HCT116 (cell line): Measurements from ENCODE around the gene SARS2. TPM values are rescaled to one million over a fixed set of nuclear protein-coding genes. Genes with fewer than 3 reads are reported as not detected.

Experiments
- ATAC-seq: fragments of 200-7000 bp; cut with Tn5 transposase; 2 replicates; pipeline ENCODE4 v1.9.1; 2020; ENCODE audit warnings: mild to moderate bottlenecking, moderate library complexity
- BruUV-seq: library from RNA; stranded (reverse); fragments of 400-500 nt; replicated peaks from 2 replicates; lab custom pipeline; 2021; lab: Mats Ljungman, UMichigan
- CTCF ChIA-PET: fragments of 300-600 bp; sonication (Branson Sonifier 250); formaldehyde crosslinking; loops from one replicate; lab custom pipeline; 2021; ENCODE audit warnings: antibody characterized with exemption; lab: Charles Lee
- POLR2A ChIA-PET: fragments of 300-600, 350-600 bp; sonication (Branson Sonifier 250); formaldehyde crosslinking; loops from one replicate; lab custom pipeline; 2021; ENCODE audit warnings: antibody characterized with exemption; lab: Charles Lee
- RAD21 ChIA-PET, 2 experiments: fragments of 300-600 bp; sonication (Branson Sonifier 250); formaldehyde crosslinking; loops; one replicate each; lab custom pipeline; 2023; ENCODE audit warnings: low total read pairs in 2 of 2; ENCODE audit not compliant: uncharacterized antibody in 2 of 2, unreplicated experiment in 2 of 2, low non-redundant PET in 1 of 2; lab: Charles Lee
- DNase-seq: peaks from one replicate; pipeline ENCODE4 v3.0.0-alpha.2; 2010; ENCODE audit warnings: low read depth, low spot score
- H2AFZ ChIP-seq: fragments of 200-600 bp; shearing (Covaris generic), sonication (generic); 2 replicates; pipeline ENCODE4 v1.6.1; 2017; ENCODE audit warnings: low read depth, mixed run types, mixed read lengths, antibody characterized with exemption, low read length; ENCODE audit not compliant: poor library complexity, severe bottlenecking
- H3K27ac ChIP-seq: 2 replicates; pipeline ENCODE4 v1.5.1; 2012; ENCODE audit warnings: low read depth, low read length
- H3K27me3 ChIP-seq: fragments of 200-600 bp; sonication (generic); 2 replicates; pipeline ENCODE4 v1.6.1; 2016; ENCODE audit warnings: mixed run types, low read length, mixed read lengths; ENCODE audit not compliant: insufficient read depth
- H3K36me3 ChIP-seq, 2 experiments: fragments of 200-500 bp in 1 of 2; fragments of 200-600 bp in 1 of 2; sonication (Bioruptor generic) in 1 of 2; sonication (generic) in 1 of 2; 2 replicates each; pipeline versions ENCODE4 v1.5.1 to v1.6.1; 2014 to 2016; ENCODE audit warnings: low read length in 2 of 2, inconsistent platforms in 1 of 2, mixed read lengths in 1 of 2, mixed run types in 1 of 2; ENCODE audit not compliant: insufficient read depth in 2 of 2, control insufficient read depth in 1 of 2
- H3K4me1 ChIP-seq, 2 experiments: fragments of 200-600 bp in 1 of 2; sonication (generic) in 1 of 2; 2 replicates each; pipeline versions ENCODE4 v1.5.1 to v1.6.1; 2012 to 2017; ENCODE audit warnings: low read length in 2 of 2, inconsistent platforms in 1 of 2, mild to moderate bottlenecking in 1 of 2, mixed read lengths in 1 of 2, mixed run types in 1 of 2, moderate library complexity in 1 of 2; ENCODE audit not compliant: insufficient read depth in 2 of 2, control insufficient read depth in 1 of 2
- H3K4me2 ChIP-seq: fragments of 200-600 bp; sonication (generic); 2 replicates; pipeline ENCODE4 v1.6.1; 2017; ENCODE audit warnings: mixed run types, low read length, mixed read lengths
- H3K4me3 ChIP-seq, 2 experiments: fragments of 200-600 bp in 1 of 2; sonication (generic) in 1 of 2; replicated peaks in 1 of 2; 2 replicates each; pipeline ENCODE4 v1.5.1; 2011 to 2016; ENCODE audit warnings: low read length in 2 of 2, control low read depth in 1 of 2, low read depth in 1 of 2, mild to moderate bottlenecking in 1 of 2, mixed read lengths in 1 of 2, mixed run types in 1 of 2
- H3K79me2 ChIP-seq: fragments of 200-600 bp; sonication (generic); 2 replicates; pipeline ENCODE4 v1.6.1; 2017; ENCODE audit warnings: mild to moderate bottlenecking, mixed run types, low read length, moderate library complexity, mixed read lengths; ENCODE audit not compliant: insufficient read depth
- H3K9ac ChIP-seq: fragments of 200-600 bp; sonication (generic); 2 replicates; pipeline ENCODE4 v1.6.1; 2016; ENCODE audit warnings: low read length, mixed read lengths
- H3K9me2 ChIP-seq: fragments of 200-600 bp; sonication (generic), shearing (Covaris generic); 2 replicates; pipeline ENCODE4 v1.6.1; 2017; ENCODE audit warnings: mixed run types, mild to moderate bottlenecking, moderate library complexity; ENCODE audit not compliant: insufficient read depth
- H3K9me3 ChIP-seq, 2 experiments: fragments of 200-500 bp in 1 of 2; fragments of 200-600 bp in 1 of 2; sonication (Bioruptor generic) in 1 of 2; sonication (generic) in 1 of 2; 2 replicates each; pipeline ENCODE4 v1.6.1; 2014 to 2017; ENCODE audit warnings: low read length in 2 of 2, mixed read lengths in 2 of 2, inconsistent platforms in 1 of 2, low read depth in 1 of 2, mild to moderate bottlenecking in 1 of 2, mixed run types in 1 of 2, moderate library complexity in 1 of 2; ENCODE audit not compliant: control insufficient read depth in 1 of 2, insufficient read depth in 1 of 2
- H4K20me1 ChIP-seq: fragments of 200-600 bp; sonication (generic), shearing (Covaris generic); 2 replicates; pipeline ENCODE4 v1.6.1; 2017; ENCODE audit warnings: mixed run types, mild to moderate bottlenecking, moderate library complexity; ENCODE audit not compliant: insufficient read depth
- ELF1 ChIP-seq: IDR thresholded peaks from 2 replicates; pipeline ENCODE4 v1.6.1; 2012; ENCODE audit warnings: low read depth, borderline replicate concordance
- EZH2 ChIP-seq: fragments of 200-600 bp; sonication (generic); IDR thresholded peaks from 2 replicates; pipeline ENCODE4 v1.6.1; 2017; ENCODE audit warnings: antibody characterized with exemption, mixed run types
- EZH2phosphoT487 ChIP-seq: fragments of 200-600 bp; IDR thresholded peaks from 2 replicates; pipeline ENCODE4 v1.6.1; 2018; ENCODE audit warnings: antibody characterized with exemption, borderline replicate concordance
- FOSL1 ChIP-seq: IDR thresholded peaks from 2 replicates; pipeline ENCODE4 v1.6.1; 2012; ENCODE audit warnings: low read depth
- POLR2A ChIP-seq: IDR thresholded peaks from 2 replicates; pipeline ENCODE4 v1.7.0; 2011; ENCODE audit warnings: borderline replicate concordance; ENCODE audit not compliant: insufficient read depth, insufficient read length; ENCODE audit errors: extremely low read depth
- POLR2AphosphoS5 ChIP-seq: IDR thresholded peaks from 2 replicates; pipeline ENCODE4 v1.6.1; 2011; ENCODE audit warnings: mild to moderate bottlenecking, low read depth, low read length, moderate library complexity
- RAD21 ChIP-seq: IDR thresholded peaks from 2 replicates; pipeline ENCODE4 v1.6.1; 2012; ENCODE audit warnings: low read depth, mild to moderate bottlenecking
- SIN3A ChIP-seq: IDR thresholded peaks from 2 replicates; pipeline ENCODE4 v1.6.1; 2012; ENCODE audit warnings: low read depth
- TCF7L2 ChIP-seq: IDR thresholded peaks from 2 replicates; pipeline ENCODE4 v1.7.0; 2011; ENCODE audit warnings: borderline replicate concordance, inconsistent platforms; ENCODE audit not compliant: insufficient read depth, insufficient read length; ENCODE audit errors: extremely low read depth
- YY1 ChIP-seq: IDR thresholded peaks from 2 replicates; pipeline ENCODE4 v1.6.1; 2011; ENCODE audit warnings: low read length, low read depth, moderate library complexity, mild to moderate bottlenecking; ENCODE audit not compliant: insufficient replicate concordance; ENCODE audit errors: extremely low read depth
- ZBTB33 ChIP-seq: IDR thresholded peaks from 2 replicates; pipeline ENCODE4 v1.6.1; 2011; ENCODE audit warnings: mild to moderate bottlenecking, low read length, moderate library complexity; ENCODE audit not compliant: insufficient replicate concordance; ENCODE audit errors: extremely low read depth
- intact Hi-C: fragments of 100-400 bp; cut with micrococcal nuclease; formaldehyde crosslinking; loops from 2 replicates; pipeline ENCODE4 v1.10.0; 2022
- total RNA-seq: library from RNA; stranded (reverse); gene quantifications from one replicate; pipeline ENCODE4 v1.2.1, GENCODE V29; 2021; ENCODE audit not compliant: unreplicated experiment
- TF ChIP-seq, protein P1 (sequence below): IDR thresholded peaks from 2 replicates; pipeline ENCODE4 v1.6.1; 2012

SARS2 gene
- total RNA-seq, 1 experiment from 2014 or later = 58.2 TPM

DNA sequence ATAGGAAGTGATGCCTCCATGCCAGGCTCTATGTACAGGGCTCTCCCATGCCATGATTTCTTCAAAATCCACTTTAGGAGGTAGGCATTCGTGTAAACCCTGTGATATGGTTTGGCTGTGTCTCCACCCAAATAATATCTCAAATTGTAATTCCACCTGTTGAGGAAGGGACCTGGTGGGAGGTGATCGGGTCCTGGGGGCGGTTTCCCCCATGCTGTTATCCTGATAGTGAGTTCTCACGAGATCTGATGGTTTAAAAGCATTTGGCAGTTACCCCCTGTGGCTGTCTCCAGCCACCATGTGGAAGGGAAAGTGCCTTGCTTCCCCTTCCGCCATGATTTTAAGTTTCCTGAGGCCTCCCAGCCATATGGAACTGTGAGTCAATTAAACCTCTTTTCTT is 8.1 kb downstream of the SARS2 start:
- ATAC-seq (no peak), DNase-seq (no peak)
- ChIA-PET RAD21 (no interaction called here), CTCF (no interaction called here), POLR2A (no interaction called here)
- H3K9ac ChIP-seq = no peak overlapping the region
- H3K4me2 ChIP-seq = no peak overlapping the region
- 0 out of 2 replicates have a peak, but pooled peaks cover 3% of the 10 kb centered on the region for H3K79me2 ChIP-seq
- H3K27ac ChIP-seq = no peak overlapping the region
- TF ChIP-seq RAD21 (no peak), EZH2phosphoT487 (no peak), EZH2 (no peak), POLR2AphosphoS5 (no peak), TCF7L2 (no peak), SIN3A (no peak), YY1 (no peak), POLR2A (no peak), ZBTB33 (no peak), FOSL1 (no peak), ELF1 (no peak)
- TF ChIP-seq, protein P1, sequence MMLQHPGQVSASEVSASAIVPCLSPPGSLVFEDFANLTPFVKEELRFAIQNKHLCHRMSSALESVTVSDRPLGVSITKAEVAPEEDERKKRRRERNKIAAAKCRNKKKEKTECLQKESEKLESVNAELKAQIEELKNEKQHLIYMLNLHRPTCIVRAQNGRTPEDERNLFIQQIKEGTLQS = no peak
- no peaks in the 10 kb centered on the region for H3K4me1 ChIP-seq
- intact Hi-C loops = no loop called here
- H3K27me3 ChIP-seq = no peaks in the 10 kb centered on the region
- H3K9me2 ChIP-seq = no peaks in the 10 kb centered on the region
- no peak overlapping the region for H2AFZ ChIP-seq
- no peak overlapping the region for H3K4me3 ChIP-seq
- H3K9me3 ChIP-seq = no peaks in the 10 kb centered on the region
- BruUV-seq = no TSS peak
- H4K20me1 ChIP-seq = no peaks in the 10 kb centered on the region
- peaks cover 12 to 19% of the 10 kb centered on the region in 2 experiments for H3K36me3 ChIP-seq
